Panc1 (cell line): ENCODE results near the gene BTRC.

Experiments
- CTCF ChIP-seq: fragments of 450-650 bp; IDR thresholded peaks from 2 replicates; pipeline ENCODE4 v1.5.1; 2017; ENCODE audit warnings: mild to moderate bottlenecking
- POLR2AphosphoS5 ChIP-seq: IDR thresholded peaks from 2 replicates; pipeline ENCODE4 v1.6.1; 2012; ENCODE audit warnings: mild to moderate bottlenecking, low read depth, low read length, moderate library complexity
- REST ChIP-seq, 2 experiments: IDR thresholded peaks; 2 replicates each; pipeline ENCODE4 v1.6.1; 2011 to 2012; ENCODE audit warnings: low read depth in 2 of 2, control low read depth in 1 of 2, low read length in 1 of 2, mild to moderate bottlenecking in 1 of 2, moderate library complexity in 1 of 2; ENCODE audit not compliant: insufficient read depth in 1 of 2
- SIN3A ChIP-seq: IDR thresholded peaks from 2 replicates; pipeline ENCODE4 v1.6.1; 2012; ENCODE audit warnings: low read depth, mild to moderate bottlenecking, low read length, moderate library complexity, borderline replicate concordance; ENCODE audit not compliant: insufficient read depth
- TCF7L2 ChIP-seq: IDR thresholded peaks from 2 replicates; pipeline ENCODE4 v1.6.1; 2011; ENCODE audit warnings: mild to moderate bottlenecking, low read depth, low read length, inconsistent platforms

GRCh38 chr10:101357958-101358357 is 4.0 kb downstream of the BTRC start:
- TF ChIP-seq CTCF (no peak), POLR2AphosphoS5 (no peak), TCF7L2 (no peak), SIN3A (no peak), REST (IDR thresholded peaks at IDR 0.05; ENCODE audit: insufficient read depth in 1 of 2, low read depth in 2 of 2, low read length in 1 of 2) (no peak)
